Fibroblast of mammary gland (primary cell): ENCODE data around the gene WHRN.
A peak's percentile ranks its signal among the peaks of the same experiment; 100 is the strongest.

ENCODE experiments used
- DNase-seq: peaks from one replicate; pipeline ENCODE4 v3.0.0-alpha.2; 2010; ENCODE audit warnings: low read depth
- H3K4me3 ChIP-seq: 2 replicates; pipeline ENCODE4 v1.5.1; 2011; ENCODE audit warnings: low read depth, mild to moderate bottlenecking, low read length, moderate library complexity; ENCODE audit not compliant: control insufficient read depth
- CTCF ChIP-seq: conservative IDR thresholded peaks from 2 replicates; pipeline ENCODE4 v1.5.1; 2011; ENCODE audit warnings: low read depth, low read length, inconsistent platforms; ENCODE audit not compliant: control insufficient read depth, insufficient read depth

Gene WHRN

DNA sequence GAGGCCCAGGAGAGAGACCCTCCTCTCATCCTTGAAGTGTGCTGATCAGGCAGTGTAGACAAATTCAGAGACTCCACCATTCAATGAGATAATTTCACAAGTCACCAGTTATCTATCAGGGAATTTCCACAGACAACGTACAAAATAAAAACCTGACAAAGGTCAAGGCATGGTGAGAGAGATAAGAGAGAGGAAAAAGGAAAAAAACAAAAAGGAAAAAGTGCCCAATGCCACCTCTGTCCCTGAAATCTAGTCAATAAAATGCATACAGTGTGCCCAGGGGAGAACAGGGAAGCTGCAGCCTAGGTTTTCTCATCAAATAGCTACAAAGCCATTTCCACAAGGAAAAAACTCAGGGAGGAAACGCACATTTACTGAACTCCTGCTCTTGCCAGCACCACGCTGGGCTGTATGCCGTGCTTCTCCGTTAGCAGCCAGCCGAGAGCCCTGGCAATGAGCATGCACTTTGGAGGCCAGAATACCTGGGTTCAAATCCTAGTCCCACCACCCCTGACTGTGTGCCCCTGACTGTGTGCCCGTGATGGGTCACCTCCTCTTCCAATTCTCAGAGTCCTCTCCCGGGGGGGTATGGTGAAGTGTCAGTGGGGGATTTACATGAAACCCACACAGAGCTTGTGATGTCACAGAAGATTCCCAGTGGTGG, 11.6 kb downstream of the WHRN start:
- no peak overlapping the region for H3K4me3 ChIP-seq
- TF ChIP-seq CTCF = no peak
- no peak for DNase-seq

DNA sequence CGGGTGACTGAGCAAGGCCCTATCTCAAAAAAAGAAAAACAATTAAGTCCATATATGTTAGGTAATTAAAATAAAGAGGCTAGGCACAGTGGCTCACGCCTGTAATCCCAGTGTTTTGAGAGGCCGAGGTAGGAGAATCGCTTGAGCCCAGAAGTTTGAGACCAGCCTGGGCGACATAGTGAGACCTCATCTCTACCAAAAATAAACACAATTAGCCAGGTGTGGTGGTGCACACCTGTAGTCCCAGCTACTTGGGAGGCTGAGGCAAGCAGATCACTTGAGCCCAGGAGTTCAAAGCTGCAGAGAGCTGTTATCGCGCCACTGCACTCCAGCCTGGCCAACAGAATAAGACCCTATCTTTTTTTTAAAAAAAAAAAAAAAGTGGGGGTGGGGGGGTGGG, 12.3 kb downstream of the WHRN start:
- no peak for TF ChIP-seq CTCF
- no peak overlapping the region for H3K4me3 ChIP-seq
- no peak for DNase-seq

DNA sequence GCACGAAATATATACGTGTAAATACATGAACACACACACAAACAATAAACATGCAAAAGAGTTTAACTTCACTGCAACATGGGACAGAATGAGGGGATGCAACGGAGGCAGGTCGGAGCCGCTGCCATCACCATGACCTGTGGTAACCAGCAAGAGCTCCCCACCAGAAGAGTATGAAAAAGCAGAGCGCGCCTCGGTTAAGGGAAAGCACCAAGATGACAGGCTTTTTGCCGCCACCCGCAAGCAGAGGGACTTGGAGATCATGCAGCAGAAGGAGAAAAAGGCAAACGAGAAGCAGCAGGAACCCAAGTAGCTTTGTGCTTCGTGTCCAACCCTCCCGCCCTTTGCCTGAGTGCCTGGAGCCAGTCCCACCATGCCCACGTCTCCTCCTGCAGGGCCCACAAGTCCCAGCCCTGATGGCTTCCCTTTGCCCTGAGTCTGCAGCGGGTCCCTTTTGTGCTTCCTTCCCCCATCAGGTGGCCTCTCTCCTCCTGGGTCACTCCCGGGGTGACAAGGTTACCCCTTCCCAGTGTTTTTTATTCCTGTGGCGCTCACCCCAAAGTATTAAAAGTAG, 13.8 kb downstream of the WHRN start:
- TF ChIP-seq CTCF = no peak
- no peak overlapping the region for H3K4me3 ChIP-seq
- DNase-seq = no peak

DNA sequence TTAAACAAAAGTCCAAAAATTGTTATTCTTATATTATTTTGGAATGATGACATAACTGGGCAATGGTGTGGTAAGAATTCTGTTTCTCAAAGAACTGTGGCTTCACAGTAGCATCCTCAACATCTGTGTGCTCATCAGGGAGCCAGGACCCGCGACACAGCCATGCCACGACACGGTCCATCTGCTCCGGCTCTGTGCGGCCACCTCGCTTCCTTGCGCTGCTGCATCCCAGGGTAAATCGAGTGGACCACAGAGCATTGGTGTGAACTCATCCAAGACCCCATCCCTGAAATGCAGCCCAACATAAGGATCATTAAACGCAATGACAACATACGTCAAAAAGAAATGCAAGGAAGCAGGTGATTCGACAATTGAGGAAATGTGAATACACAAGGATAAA, 15.3 kb downstream of the WHRN start:
- DNase-seq = no peak
- no peak for TF ChIP-seq CTCF

DNA sequence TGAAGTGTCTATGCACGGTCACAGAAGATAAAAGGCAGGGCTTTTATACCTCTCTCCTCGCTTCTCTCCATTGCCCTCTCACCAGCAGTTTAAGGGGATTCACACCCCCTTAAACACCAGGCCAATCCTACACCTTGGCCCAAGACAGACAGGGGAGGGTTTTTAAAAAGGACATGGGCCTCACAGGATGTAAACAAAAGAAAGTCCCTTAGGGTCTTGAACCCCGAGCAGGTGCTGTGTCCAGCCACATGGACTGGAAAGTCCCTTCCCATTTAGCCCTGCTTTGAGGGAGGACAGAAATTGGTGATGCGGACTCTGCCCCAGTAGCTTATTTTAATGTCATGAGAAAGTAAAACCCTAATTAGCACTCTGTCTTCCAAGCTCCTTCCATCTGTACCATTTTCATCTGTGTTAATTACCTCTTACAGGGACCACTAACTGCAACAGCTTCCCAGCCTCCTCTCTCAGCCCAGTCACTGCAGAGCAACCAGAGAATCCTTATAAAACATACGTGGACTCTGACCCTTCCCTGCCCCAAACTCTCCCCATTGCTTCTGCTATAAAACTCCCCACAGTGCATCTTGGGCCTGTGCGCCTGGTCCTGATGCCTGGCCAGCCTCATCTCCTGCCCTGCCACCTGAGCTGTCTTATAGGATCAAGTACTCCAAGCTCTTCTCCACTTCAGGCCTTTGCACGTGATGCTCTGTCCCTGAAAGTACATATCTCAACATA, 16.7 kb downstream of the WHRN start:
- DNase-seq = no peak
- no peak overlapping the region for H3K4me3 ChIP-seq
- TF ChIP-seq CTCF = no peak

More for the DNA sequence above, 15.3 kb downstream of the WHRN start:
- no peak overlapping the region for H3K4me3 ChIP-seq

- peak; percentile 92 for TF ChIP-seq CTCF
- H3K4me3 ChIP-seq = no peak overlapping the region
- peak; percentile 69 for DNase-seq
Observed at GRCh38 chr9:114487607-114488300, 17.5 kb downstream of the WHRN start.
